Kidney epithelial cell (primary cell): ENCODE measurements around the gene UBAC2. TPM values are rescaled to one million over a fixed set of nuclear protein-coding genes. Genes with fewer than 3 reads are reported as not detected.

Experiments used
- DNase-seq: peaks from one replicate; pipeline ENCODE4 v3.0.0-alpha.2; 2010; ENCODE audit warnings: low read depth
- H3K27me3 ChIP-seq: 2 replicates; pipeline ENCODE4 v1.6.0; 2011; ENCODE audit warnings: low read length; ENCODE audit not compliant: control insufficient read depth, insufficient read depth
- H3K36me3 ChIP-seq: 2 replicates; pipeline ENCODE4 v1.5.1; 2011; ENCODE audit warnings: low read length; ENCODE audit not compliant: control insufficient read depth, insufficient read depth
- H3K4me3 ChIP-seq: 2 replicates; pipeline ENCODE4 v1.5.1; 2011; ENCODE audit warnings: low read depth, mild to moderate bottlenecking, control low read depth, low read length
- total RNA-seq: library from RNA; depleted of rRNA; stranded (reverse); fragments of >200 nt; gene quantifications from 2 replicates; pipeline ENCODE4 v1.2.3, GENCODE V29; 2015
- TF ChIP-seq, protein P1 (sequence below): IDR thresholded peaks from 2 replicates; pipeline ENCODE4 v1.5.1; 2011; ENCODE audit warnings: mild to moderate bottlenecking, moderate library complexity, low read length, control low read depth, inconsistent platforms; ENCODE audit not compliant: insufficient read depth, poor library complexity, severe bottlenecking

The UBAC2 gene
- total RNA-seq, 1 donor from 2014 or later, result 83.6 TPM

GRCh38 chr13:99273128-99273527 is 72.5 kb downstream of the UBAC2 start:
- no peak for DNase-seq
- TF ChIP-seq, protein P1, sequence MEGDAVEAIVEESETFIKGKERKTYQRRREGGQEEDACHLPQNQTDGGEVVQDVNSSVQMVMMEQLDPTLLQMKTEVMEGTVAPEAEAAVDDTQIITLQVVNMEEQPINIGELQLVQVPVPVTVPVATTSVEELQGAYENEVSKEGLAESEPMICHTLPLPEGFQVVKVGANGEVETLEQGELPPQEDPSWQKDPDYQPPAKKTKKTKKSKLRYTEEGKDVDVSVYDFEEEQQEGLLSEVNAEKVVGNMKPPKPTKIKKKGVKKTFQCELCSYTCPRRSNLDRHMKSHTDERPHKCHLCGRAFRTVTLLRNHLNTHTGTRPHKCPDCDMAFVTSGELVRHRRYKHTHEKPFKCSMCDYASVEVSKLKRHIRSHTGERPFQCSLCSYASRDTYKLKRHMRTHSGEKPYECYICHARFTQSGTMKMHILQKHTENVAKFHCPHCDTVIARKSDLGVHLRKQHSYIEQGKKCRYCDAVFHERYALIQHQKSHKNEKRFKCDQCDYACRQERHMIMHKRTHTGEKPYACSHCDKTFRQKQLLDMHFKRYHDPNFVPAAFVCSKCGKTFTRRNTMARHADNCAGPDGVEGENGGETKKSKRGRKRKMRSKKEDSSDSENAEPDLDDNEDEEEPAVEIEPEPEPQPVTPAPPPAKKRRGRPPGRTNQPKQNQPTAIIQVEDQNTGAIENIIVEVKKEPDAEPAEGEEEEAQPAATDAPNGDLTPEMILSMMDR, result no peak
- Histone ChIP-seq H3K36me3 (no peaks in the 10 kb centered on the region), H3K4me3 (no peak overlapping the region), H3K27me3 (no peaks in the 10 kb centered on the region)

DNA sequence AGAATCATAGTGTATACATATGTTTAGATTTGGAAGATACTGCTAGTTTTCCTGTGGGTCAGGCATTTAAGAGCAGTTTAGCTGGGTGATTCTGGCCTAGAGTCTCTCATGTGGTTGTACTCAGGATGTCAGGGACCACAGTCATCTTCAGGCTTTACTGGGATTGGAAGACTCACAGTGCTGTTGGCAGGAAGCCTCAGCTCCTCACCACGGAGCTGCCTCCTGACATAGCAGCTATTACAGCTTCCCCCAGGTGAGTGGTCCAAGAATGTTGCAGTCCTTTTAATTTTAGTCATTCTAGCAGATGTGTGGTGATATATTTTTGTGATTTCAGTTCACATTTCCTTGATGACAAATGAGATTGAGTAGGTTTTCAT is 74.4 kb downstream of the UBAC2 start:
- DNase-seq, result no peak
- H3K27me3 ChIP-seq, result no peaks in the 10 kb centered on the region

DNA sequence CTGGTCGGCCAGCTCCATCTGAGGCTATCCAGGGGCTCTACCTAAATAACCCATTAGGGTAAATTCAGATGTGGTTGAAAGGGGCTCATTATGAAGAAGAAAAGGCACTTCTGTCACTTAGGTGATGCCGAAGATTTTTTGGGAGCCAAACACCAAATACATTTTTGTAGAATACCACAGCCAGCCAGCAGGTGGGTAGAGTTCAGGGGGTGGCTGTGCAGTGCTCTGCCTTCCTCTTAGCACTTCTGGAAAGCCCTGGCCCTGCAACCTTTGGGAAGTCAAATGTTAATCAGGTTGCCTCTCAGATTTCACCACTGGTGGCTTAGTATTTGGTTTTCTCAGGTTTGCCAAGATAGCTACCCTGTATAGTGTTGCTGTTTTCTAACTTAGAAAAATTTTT is 76.1 kb downstream of the UBAC2 start:
- H3K4me3 ChIP-seq, result no peak overlapping the region
- TF ChIP-seq, protein P1, result no peak
- no peak for DNase-seq
- H3K27me3 ChIP-seq, result no peaks in the 10 kb centered on the region
- no peaks in the 10 kb centered on the region for H3K36me3 ChIP-seq

More for the DNA sequence above, 74.4 kb downstream of the UBAC2 start:
- TF ChIP-seq, protein P1, result no peak
- Histone ChIP-seq H3K36me3 (no peaks in the 10 kb centered on the region), H3K4me3 (no peak overlapping the region)

- DNase-seq, result no peak
- H3K4me3 ChIP-seq, result no peak overlapping the region
- H3K36me3 ChIP-seq, result no peaks in the 10 kb centered on the region
- no peaks in the 10 kb centered on the region for H3K27me3 ChIP-seq
- TF ChIP-seq, protein P1, result no peak
Observed at GRCh38 chr13:99277629-99278028, 77.0 kb downstream of the UBAC2 start.

GRCh38 chr13:99278200-99278599 is 77.5 kb downstream of the UBAC2 start:
- TF ChIP-seq, protein P1, result no peak
- Histone ChIP-seq H3K36me3 (no peaks in the 10 kb centered on the region), H3K4me3 (no peak overlapping the region), H3K27me3 (no peaks in the 10 kb centered on the region)
- DNase-seq, result no peak

DNA sequence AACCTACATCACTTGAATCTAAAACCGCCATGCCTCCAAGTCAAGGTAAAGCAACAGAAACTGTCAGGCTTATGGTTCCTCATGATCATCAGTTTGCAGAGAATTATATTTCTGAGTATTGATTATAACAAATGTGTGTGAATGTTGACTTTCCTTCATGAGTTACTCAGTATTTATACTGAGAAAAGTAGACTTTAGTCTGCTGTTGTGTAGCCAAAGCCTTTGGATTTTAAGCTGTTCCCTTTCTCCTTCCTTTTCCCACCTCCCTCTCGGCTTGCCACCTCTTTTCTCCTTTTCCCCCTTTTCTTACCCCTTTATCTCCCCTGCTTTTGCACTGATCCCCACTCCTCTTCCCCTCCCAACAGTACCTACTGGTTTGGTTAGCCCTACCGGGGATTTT is 78.2 kb downstream of the UBAC2 start:
- TF ChIP-seq, protein P1, result no peak
- no peaks in the 10 kb centered on the region for H3K27me3 ChIP-seq
- DNase-seq, result no peak
- H3K36me3 ChIP-seq, result no peaks in the 10 kb centered on the region
- no peak overlapping the region for H3K4me3 ChIP-seq
